Measurements from ENCODE around the gene CSMD2. TPM values are rescaled to one million over a fixed set of nuclear protein-coding genes. Genes with fewer than 3 reads are reported as not detected.

CSMD2 gene
- polyA plus RNA-seq, 1 experiment = 2.3 TPM

DNA sequence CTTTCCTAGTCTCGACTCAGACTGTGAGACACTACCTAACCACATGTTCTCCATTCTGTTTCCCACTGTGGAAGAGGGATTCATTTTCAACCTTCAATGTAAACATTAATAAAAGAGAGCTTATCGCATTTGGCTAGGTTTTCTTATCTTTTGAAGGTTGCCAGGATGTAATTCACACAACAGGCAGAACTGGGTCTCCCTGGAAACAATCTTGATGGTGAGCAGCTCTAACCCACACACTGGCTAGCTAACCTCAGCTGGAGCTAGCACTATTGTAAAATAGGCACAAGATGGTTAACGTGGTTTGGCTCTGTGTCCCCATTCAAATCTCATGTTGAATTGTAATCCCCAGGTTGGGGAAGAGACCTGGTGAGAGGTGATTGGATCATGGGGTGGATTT, 617.5 kb downstream of the CSMD2 start:
- CTCF ChIA-PET = no interaction called here
- TF ChIP-seq, protein P1, sequence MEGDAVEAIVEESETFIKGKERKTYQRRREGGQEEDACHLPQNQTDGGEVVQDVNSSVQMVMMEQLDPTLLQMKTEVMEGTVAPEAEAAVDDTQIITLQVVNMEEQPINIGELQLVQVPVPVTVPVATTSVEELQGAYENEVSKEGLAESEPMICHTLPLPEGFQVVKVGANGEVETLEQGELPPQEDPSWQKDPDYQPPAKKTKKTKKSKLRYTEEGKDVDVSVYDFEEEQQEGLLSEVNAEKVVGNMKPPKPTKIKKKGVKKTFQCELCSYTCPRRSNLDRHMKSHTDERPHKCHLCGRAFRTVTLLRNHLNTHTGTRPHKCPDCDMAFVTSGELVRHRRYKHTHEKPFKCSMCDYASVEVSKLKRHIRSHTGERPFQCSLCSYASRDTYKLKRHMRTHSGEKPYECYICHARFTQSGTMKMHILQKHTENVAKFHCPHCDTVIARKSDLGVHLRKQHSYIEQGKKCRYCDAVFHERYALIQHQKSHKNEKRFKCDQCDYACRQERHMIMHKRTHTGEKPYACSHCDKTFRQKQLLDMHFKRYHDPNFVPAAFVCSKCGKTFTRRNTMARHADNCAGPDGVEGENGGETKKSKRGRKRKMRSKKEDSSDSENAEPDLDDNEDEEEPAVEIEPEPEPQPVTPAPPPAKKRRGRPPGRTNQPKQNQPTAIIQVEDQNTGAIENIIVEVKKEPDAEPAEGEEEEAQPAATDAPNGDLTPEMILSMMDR (IDR thresholded peaks at IDR 0.05; ENCODE audit: low read depth, low read length) = no peak
- H3K4me3 ChIP-seq (ENCODE audit: low read depth, low read length) = no peak overlapping the region
- no peak overlapping the region for H3K27ac ChIP-seq (ENCODE audit: low read depth, low read length)
- no peak for DNase-seq (ENCODE audit: low read depth, low spot score)
- POLR2A ChIA-PET = no interaction called here
- no peaks in the 10 kb centered on the region for H3K27me3 ChIP-seq (ENCODE audit: control insufficient read depth, insufficient read depth, low read length)
- peaks cover 9% of the 10 kb centered on the region for H3K9me3 ChIP-seq (ENCODE audit: control insufficient read depth, insufficient read depth, low read length)

DNA sequence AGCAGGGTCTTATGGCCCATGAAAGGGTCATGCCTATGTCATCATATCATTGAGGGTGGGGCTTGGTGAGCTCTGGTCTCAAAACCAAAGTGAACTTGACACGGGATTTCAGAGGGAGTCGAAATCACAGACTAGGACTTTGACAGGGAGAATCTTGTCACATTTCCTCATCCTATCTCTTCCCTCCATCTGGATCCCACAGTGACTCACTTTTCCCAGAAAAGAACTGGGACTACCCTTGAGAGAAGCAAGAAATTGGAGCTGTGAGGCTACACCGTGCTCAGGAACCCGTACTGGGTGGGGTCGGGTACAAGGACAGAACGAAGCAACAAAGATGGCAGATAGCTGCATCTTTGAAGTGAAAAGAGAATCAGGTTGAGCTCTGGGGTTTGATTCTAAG, 623.1 kb downstream of the CSMD2 start:
- ChIA-PET CTCF (no interaction called here), POLR2A (no interaction called here)
- DNase-seq (ENCODE audit: low read depth, low spot score) = no peak
- Histone ChIP-seq H3K9me3 (ENCODE audit: control insufficient read depth, insufficient read depth, low read length) (no peaks in the 10 kb centered on the region), H3K4me3 (ENCODE audit: low read depth, low read length) (no peak overlapping the region), H3K27me3 (ENCODE audit: control insufficient read depth, insufficient read depth, low read length) (no peaks in the 10 kb centered on the region), H3K27ac (ENCODE audit: low read depth, low read length) (no peak overlapping the region)
- TF ChIP-seq, protein P1 (IDR thresholded peaks at IDR 0.05; ENCODE audit: low read depth, low read length) = no peak

DNA sequence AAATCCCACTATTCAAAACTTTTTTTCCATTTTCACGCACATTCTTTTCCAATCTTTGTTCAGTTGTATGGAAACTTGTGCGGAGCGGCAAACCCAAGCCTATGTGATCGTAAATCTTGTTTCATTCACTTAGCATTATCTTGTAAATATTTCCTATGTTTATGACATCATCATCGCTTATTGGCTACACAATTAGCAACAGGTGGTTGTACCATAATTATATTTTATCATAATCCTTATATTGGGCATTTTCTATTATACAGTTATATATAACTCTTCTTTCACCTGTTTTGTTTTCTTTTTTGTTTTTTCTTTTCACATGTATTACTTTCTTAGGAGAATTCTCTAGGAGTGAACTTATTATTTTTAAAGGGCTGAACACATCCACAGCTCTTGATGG, 627.1 kb downstream of the CSMD2 start:
- DNase-seq (ENCODE audit: low read depth, low spot score) = no peak
- Histone ChIP-seq H3K4me3 (ENCODE audit: low read depth, low read length) (no peak overlapping the region), H3K27me3 (ENCODE audit: control insufficient read depth, insufficient read depth, low read length) (no peaks in the 10 kb centered on the region), H3K27ac (ENCODE audit: low read depth, low read length) (no peak overlapping the region), H3K9me3 (ENCODE audit: control insufficient read depth, insufficient read depth, low read length) (no peaks in the 10 kb centered on the region)
- ChIA-PET POLR2A (no interaction called here), CTCF (no interaction called here)
- TF ChIP-seq, protein P1 (IDR thresholded peaks at IDR 0.05; ENCODE audit: low read depth, low read length) = no peak

DNA sequence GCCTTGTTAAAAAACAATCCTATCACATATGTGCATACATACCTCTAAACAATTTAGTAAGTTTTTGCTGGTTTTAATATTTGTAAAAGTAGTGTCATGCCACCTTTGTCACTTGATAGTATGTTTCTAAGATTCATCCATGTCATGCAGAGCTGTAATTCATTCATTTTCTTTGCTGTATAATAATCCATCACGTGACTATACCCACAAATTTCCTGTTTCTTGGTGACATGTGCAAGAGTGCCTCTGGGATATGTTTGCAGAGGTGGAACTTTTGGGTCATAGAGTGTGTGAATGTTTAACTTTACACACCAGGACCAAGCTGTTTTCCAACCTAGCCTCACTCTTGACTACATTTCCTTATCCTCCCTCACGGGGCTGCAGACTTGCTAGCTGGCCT, 629.7 kb downstream of the CSMD2 start:
- H3K9me3 ChIP-seq (ENCODE audit: control insufficient read depth, insufficient read depth, low read length) = no peaks in the 10 kb centered on the region
- POLR2A ChIA-PET = no interaction called here
- CTCF ChIA-PET = no interaction called here
- H3K4me3 ChIP-seq (ENCODE audit: low read depth, low read length) = no peak overlapping the region
- TF ChIP-seq, protein P1 (IDR thresholded peaks at IDR 0.05; ENCODE audit: low read depth, low read length) = no peak
- DNase-seq (ENCODE audit: low read depth, low spot score) = no peak
- no peaks in the 10 kb centered on the region for H3K27me3 ChIP-seq (ENCODE audit: control insufficient read depth, insufficient read depth, low read length)
- no peak overlapping the region for H3K27ac ChIP-seq (ENCODE audit: low read depth, low read length)

DNA sequence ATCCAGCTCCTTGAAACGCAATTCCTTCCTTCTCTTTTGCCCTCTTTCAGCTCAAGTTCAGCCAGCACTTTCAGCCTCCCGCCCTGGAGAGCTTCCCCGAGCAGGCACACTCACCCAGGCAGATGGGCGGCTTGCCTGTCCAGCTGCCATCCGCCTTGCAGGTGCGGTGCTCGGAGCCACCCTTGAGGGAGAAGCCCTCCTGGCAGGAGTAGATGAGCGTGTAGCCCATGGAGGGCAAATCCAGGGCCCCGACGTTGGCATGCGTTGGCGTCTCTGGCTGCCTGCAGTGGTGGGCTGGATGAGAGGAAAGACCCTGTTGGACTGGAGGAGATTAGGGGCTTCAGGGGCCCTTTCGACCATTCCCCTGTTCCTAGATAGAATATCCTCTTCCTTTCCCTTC, 632.1 kb downstream of the CSMD2 start:
- Histone ChIP-seq H3K27ac (ENCODE audit: low read depth, low read length) (no peak overlapping the region), H3K27me3 (ENCODE audit: control insufficient read depth, insufficient read depth, low read length) (no peaks in the 10 kb centered on the region), H3K9me3 (ENCODE audit: control insufficient read depth, insufficient read depth, low read length) (no peaks in the 10 kb centered on the region), H3K4me3 (ENCODE audit: low read depth, low read length) (no peak overlapping the region)
- ChIA-PET CTCF (no interaction called here), POLR2A (no interaction called here)
- no peak for DNase-seq (ENCODE audit: low read depth, low spot score)
- TF ChIP-seq, protein P1 (IDR thresholded peaks at IDR 0.05; ENCODE audit: low read depth, low read length) = no peak
